GM21825 (cell line): ENCODE measurements around the gene ZNF414.
"Not testable (repeated sequence)": the region's sequence is repeated elsewhere in the genome, so short reads cannot be mapped to it uniquely, and the experiment has no call there.

Experiments
- ATAC-seq: cut with Tn5 transposase; IDR thresholded peaks from one replicate; pipeline ENCODE4 v1.9.1; 2021; ENCODE audit warnings: mild to moderate bottlenecking, moderate library complexity; ENCODE audit not compliant: unreplicated experiment

ZNF414 gene

DNA sequence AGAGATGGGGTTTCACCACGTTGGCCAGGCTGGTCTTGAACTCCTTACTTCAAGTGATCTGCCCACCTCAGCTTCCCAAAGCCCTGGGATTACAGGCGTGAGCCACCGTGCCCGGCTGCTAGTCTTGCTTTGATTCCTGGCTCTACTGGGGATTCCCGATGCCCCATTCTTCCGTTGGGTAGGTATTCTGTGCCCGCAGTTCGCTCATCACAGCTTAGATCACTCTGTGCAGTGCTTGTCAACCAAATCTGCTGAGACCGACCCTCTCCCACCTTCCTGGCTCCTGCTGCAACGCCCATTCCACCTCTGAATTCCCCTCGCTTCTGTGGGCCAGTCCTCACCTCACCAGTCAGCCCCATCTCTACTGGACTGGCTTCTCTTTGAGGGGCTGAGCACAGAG lies 4.6 kb upstream of the ZNF414 start:
- no peak for ATAC-seq

DNA sequence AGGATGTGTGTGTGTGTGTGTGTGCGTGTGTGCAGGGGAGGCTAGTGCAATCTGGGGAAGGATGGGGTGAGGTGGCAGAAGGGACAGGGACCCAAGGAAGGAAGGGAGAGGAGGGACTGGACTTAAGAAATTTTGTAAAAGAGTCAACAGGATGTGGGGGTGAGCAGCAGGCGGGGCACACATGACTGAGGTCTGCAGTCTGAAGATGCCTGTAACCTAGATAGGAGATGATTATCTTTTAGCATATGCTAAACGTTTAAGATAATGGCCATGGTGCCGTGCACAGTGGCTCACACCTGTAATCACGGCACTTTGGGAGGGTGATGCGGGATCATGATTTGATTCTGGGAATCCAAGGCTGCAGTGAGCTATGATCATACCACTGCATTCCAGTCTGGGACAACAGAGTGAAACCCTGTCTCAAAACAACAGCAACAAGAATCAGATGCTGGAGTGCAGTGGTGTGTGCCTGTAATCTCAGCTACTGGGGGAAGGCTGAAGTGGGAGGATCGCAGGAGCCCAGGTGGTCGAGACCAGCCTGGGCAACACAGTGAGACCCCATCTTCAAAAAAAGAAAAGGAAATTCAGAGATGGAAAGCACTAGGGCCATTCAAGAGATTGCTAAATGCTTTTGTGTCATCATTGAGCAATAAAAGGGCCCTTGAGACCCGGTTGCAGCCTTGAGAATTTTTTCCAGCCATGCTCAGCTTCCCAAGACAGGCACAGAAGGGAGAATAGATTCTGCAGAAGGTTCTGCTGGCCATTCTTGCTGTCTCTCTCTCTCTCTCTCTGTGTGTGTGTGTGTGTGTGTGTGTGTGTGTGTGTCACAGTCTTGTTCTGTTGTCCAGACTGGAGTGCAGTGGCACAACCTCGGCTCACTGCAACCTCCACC lies 3.8 kb upstream of the ZNF414 start:
- no peak for ATAC-seq

DNA sequence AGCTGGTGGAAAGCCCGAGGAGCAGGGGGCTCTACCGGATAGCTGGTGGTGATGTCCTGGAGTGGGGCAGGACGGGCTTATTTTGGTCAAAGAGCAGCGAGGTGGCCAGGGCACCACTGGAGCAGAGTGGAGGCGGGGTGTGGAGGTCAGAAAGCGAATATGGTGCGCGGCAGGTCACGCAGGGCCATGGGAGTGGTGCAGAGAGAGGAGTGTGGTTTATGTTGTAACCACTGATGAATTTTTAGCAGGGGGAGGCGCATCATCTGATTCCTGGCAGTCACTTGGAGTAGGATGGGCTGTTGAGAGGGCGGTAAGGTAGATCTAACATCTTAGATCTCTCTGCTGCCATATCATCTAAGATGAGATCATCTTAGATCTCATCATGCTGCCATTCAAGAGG lies 1.4 kb upstream of the ZNF414 start:
- no peak for ATAC-seq

DNA sequence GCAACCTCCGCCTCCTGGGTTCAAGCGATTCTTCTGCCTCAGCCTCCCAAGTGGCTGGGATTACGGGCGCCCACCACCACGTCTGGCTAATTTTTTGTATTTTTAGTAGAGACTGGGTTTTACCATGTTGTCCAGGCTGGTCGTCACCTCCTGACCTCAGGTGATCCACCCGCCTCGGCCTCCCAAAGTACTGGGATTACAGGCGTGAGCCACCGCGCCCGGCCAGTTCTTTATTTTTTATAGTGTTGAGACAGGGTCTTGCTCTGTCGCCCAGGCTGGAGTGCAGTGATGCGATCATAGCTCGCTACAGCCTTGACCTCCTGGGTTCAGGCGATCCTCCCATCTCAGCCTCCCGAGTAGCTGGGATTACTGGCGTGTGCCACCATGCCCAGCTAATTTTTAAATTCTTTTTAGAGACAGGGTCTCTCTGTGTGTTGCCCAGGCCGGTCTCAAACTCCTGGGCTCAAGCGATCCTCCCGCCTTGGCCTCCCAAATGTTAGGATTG lies 590 bp upstream of the ZNF414 start:
- ATAC-seq, result not testable (repeated sequence)

DNA sequence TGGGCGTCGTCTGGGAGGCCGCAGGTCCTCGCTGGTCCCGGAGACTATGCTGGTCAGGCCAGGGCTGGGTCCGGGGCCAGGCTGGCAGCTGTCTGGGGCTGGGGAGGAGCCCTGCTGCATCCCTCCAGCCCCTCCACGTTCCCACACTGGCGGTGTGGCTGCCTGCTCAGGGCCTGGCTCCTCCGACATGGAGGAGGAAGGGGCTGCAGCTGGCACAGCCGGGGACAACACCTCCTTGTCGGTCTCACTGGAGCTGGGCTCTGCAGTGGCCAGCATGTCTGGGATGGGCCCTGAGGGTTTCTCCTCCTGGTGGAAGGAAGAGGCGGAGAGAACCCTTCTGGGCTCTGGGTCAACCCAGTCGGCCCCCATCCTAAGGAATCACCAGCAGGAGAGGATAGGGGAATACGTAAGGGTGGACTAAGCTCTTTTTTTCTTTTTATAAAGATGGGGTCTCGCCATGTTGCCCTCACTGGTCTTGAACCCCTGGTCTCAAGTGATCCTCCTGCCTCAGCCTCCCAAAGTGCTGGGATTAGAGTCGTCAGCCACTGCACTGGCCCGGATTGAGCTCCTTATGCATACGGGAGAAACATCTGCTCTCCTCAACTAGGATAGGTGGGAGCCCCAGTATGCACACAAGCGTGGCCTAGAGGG lies 806 bp downstream of the ZNF414 start:
- no peak for ATAC-seq

DNA sequence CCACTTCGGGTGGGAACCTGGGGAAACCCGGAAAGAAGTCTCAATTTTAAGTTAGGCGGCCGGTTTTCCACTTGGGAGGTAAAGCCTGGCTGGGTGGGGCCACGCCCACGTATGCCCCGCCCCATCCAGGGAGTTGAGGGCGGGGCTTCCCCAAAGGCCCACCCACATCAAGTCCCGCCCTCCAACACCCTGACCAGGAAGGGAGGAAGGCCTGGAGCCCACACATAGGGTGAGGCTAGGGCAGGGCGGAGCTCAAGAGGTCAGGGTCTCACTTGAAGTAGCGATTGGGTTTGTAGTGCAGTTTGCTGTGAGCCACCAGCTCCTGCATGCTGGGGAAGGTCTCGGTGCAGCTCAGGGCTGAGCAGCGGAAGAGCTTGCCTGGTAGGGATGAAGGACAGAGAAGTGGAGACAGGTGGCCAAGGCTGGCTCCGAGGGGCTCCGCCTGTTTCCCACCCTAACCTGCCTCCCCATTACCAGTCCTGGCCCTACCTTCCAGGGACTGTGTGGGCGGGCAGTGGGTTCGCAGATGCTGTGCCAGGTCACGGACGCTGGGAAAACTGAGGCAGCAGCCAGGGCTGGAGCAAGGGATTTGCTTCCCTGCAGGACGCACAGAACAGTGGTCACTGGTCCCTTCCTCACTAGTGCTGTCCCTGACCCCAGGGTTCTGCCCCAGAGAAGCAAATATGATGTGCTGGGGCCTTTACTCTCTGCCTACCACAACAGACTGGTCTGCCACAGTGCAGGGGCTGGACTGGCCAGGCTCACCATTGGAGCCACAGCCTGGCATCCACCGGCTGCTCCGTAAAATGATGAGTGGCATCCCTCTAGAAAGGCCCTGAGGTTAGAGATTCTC lies 1.6 kb downstream of the ZNF414 start:
- no peak for ATAC-seq

DNA sequence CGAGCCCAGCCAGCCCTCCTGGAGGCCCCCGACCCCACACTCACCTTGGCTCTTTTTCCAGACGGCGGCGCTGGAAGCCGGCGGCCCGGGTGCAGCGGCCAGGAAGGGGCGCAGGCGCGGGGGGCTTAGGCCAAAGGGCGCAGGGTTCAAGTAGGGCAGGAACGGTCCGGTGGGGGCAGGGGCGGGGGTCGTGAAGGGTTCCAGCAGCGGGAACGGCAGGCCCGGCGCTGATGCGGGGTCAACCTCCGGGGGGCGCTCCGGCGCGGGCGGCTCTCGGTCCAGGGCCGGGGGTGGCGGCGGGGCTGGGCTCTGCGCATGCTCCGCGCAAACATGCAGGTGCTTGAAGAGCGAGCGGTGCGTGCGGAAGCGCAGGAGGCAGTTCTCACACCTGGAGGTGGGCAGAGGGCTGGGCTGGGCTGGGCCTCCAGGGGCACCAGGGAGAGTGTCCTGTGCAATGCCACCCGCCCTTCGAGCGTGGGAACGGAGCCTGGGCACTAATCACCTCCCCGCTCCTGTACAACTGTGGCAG lies 2.3 kb downstream of the ZNF414 start:
- ATAC-seq, result no peak

DNA sequence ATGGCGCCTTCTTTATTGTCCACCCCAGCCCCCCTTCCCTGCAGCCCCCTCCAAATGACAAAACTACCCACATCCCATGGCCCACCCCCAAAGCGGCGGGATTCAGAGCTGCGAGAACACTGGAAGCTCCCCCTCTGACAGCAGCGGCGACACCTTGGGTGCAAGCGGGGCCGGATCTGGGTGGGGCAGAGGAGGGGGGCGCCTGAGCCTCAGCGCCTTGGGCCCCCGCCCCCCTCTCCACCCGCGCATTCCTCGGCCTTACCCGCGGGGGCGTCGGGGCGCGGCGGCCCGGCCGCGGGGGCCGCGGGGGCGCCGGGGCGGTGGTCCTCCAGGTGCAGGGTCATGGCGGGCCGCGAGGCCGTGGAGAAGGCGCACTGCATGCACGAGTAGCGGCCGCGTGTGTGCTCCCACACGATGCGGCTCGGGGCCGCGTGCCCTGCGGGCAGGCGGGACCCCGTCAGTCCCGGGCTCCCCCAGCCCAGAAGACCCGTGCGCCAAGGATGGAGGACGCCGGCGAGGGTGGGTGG lies 3.3 kb downstream of the ZNF414 start:
- ATAC-seq, result no peak

DNA sequence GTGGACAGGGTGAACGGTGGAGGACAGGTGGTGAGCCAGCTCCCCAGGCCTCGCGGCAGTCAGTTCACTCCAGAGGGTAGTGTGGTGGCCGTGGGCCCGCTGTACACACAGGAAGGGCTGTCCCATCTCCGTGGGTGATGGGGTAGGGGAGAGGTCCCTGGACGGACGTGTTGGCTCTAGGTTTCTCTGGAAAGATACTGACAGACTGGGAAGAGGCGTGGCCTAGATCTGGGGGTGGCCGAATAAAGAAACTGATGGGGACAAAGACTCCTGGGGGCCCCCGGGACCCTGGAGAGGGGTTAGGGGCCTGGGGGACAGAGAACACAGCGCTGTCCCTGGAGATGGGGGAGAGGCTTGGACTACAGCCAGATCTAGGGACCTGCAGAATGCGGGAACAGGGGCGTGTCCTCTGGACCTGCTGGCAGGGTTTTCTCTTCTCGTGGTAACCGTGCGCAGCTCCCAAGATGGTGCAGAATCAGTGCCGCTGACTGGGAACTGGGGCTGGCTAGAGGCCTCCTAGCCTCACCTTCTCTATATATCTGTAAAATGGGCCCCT lies 7.5 kb downstream of the ZNF414 start:
- ATAC-seq, result no peak

DNA sequence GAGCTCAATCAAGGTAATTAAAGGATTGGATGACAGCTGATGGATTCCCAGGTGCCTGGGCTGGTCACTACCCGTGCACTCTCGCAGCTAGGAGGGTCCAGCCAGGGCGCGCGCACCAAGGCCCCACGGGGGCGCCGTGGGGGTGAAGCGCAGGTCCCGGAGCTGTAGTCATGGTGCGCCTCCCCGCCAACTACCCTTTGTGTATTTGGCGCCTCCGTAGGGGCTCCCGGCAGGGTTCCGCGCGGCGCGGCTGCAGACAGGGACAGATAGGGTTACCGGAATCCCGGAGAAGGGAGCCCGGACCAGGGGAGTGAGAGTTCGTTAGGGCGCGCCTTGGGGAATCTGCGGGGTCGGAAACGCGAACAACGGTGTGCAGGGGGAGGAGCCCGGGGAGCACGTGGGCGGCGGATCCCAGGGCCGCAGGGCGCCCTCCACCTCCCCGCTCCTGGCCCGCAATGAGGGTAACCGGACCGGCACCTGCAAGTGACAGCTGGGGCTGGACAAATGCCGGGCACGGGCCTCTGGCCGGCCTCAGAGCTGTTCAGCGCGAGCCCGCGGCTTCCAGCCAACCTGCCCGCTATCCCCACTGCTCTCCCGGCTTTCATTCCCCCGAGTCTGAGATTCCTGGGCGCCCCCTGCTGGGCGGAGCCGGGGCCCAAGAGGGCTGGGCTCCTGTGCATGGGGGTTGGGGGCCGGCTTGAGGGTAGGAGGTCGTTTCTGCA lies 8.1 kb downstream of the ZNF414 start:
- no peak for ATAC-seq

DNA sequence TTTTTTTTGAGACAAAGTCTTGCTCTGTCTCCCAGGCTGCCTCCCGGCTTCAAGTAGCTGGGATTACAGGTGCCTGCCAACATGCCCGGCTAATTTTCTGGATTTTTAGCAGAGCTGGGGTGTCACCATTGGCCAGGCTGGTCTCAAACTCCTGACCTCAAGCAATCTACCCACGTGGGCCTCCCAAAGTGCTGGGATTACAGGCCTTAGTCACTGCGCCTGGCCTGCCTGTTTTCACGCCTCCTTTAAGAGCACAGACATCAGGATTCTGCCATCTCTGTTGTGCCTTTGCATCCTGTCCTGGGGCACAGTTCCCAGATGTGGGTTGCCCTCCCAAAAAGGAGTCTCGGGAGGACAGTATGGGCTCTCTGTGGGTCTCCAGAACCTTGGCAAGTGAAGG lies 9.0 kb downstream of the ZNF414 start:
- ATAC-seq, result no peak

DNA sequence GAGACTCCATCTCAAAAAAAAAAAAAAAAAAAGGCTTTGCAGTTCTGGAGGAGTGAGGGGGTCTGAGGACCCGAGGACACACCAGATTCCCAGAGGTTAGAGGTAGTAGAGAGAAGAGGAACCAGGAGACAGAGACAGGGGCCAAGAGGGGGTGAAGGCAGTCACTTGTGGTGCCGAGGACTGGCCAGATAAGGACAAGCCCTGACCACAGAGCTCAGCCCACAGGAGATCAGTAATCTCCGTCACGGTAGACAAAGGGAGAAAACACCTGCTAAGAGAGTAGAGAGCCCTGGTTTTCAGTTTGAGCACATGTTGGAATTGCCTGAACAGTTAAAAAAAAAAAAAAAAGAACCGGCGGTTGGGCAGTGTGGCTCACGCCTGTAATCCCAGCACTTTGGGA lies 9.8 kb downstream of the ZNF414 start:
- no peak for ATAC-seq

DNA sequence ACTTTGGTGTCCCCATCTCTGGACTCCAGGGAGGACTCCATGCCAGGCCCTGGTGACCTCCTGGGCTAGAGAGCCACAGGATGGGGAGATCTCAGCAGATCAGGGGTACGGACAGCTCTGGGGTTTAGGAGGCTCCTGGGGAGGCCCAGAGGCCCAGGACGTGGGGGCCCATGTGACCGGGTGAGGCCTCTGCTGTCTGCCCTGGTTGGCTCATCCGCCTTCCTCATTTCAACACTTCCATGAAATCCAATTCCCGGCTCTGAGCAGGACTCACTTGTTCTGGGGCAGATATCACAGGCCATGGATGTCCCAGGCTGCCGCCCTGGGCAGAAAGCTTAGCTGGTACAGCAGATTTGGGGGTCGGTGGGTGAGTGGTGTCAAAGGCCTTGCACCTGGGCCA lies 10.5 kb downstream of the ZNF414 start:
- ATAC-seq, result no peak

DNA sequence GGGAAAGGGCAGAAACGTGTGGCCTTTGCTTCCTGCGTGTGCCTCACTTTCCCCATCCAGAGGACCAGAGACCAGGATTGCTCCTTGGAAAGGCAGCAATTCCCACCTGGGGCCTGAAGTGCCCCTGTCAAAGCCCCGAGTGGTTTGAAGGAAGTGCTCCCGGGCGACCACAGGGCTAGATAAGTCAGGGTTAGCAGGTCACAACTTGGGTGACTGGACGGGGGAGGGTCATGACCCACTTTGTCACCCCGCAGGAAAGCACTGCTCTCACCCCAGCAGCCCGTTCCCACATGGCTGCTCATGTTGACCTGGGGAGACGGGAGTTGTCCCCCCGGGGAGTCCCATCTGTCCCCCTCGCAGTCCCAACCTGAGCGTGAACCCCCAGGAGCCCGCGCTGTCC lies 12.0 kb downstream of the ZNF414 start:
- ATAC-seq, result no peak

DNA sequence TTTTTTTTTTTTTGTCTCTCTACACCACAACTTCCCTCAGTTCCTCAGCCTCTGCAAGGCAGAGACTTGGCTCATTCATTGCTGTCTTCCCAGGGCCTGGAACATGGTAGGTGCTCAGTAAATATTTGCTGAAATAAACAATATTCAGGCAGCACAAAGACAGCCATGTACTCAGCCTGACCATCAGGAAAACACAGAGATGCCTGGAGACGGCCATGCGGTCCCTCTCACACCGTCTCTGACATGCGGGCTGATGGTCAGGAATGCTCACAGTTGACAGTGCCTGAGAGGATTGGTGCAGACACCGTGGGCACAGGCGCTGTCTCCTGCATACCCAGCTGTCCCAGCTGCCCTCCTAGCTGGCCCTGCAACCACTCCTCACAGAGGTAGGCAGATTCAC lies 12.5 kb downstream of the ZNF414 start:
- ATAC-seq, result no peak

DNA sequence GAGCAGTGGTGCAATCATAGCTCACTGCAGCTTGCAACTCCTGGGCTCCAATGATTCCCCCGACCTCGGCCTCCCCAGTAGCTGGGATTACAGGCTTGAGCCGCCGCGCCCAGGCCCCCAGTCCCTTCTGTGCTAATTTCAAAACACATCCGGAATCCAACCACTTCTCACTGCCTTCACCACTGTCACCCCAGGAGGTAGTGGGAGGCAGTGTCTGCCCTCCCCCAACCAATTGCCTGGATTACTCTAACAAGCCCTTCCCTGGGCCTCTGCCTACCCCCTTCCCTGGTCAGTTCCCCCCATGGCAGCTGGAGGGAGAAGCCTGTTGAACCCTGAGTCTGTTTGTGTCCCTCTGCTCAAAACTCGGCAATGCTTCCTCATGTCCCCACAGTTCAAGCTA lies 13.8 kb downstream of the ZNF414 start:
- ATAC-seq, result no peak

DNA sequence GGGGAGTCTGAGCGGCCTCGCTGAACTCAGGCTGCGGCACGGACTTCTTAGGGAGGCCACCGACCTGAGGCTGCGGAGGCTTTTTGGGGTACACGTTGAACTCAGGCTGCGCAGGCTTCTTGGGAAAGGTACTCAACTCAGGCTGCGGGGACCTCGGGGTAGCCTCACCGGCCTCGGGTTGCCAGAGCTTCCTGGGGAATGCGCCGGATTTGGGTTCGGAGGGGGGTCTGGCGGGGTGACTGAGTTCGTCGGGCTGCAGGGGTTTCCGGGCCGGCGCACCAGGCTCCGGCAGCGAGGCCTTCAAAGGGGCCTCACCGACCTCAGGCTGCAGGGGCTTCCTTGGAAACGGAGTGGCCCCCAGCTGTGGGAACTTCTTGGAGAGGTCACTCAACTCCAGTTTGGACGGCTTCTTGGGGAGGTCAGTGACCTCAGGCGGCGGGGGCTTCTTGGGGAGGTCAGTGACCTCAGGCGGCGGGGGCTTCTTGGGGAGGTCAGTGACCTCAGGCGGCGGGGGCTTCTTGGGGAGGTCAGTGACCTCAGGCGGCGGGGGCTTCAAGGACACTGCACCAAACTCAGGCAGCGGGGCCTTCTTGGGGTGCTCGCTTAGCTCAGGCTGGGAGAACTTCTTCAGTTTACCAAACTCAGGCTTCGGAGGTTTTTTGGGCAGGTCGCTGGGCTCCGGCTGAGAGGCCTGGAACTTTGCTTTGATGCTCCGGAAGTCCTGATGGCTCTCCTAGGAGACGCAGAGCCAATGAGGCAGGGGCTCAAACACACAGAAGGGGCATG lies 14.7 kb downstream of the ZNF414 start:
- ATAC-seq, result no peak

DNA sequence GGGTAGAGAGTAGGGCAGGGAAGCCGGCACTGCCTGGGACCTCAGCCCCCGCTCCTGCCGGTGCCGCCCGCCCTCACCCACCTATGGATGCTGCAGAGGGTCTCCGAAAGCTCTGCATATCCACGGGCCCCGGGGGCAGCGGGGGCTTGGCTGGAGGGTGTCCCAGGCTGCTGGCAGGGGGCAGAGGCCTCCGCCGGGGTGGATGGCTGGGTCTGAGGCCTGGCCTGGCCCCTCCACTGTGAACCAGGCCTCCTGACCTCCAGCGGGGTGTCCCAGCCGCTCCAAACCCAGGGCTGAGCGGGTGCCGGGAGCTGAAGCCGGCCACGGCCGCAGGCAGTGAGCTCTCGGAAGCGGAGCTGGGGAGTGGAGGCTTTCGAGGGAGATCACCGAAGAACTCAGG lies 15.7 kb downstream of the ZNF414 start:
- ATAC-seq, result no peak

DNA sequence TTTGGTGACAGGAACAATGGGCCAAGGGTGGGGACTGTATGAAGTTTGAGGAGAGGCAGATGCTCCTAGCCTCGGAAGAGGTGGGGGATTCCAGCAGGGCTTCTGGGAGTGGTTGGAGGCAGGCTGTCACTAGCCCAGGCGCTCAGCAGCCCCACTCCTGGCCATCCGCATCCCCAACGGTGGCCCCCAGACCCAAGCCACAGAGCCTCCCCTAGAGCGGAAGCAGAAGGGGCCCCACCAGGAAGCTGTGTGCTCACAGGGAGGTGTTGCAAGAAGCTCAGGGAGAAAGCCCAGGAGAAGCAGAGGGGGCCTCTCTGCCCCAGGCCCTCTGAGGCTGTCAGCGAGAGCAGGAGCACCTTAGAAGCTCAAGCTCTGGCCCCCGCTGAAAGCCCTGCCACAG lies 19.8 kb downstream of the ZNF414 start:
- no peak for ATAC-seq
